ENCODE data around the gene KIF19.

- TF ChIP-seq, protein P1, sequence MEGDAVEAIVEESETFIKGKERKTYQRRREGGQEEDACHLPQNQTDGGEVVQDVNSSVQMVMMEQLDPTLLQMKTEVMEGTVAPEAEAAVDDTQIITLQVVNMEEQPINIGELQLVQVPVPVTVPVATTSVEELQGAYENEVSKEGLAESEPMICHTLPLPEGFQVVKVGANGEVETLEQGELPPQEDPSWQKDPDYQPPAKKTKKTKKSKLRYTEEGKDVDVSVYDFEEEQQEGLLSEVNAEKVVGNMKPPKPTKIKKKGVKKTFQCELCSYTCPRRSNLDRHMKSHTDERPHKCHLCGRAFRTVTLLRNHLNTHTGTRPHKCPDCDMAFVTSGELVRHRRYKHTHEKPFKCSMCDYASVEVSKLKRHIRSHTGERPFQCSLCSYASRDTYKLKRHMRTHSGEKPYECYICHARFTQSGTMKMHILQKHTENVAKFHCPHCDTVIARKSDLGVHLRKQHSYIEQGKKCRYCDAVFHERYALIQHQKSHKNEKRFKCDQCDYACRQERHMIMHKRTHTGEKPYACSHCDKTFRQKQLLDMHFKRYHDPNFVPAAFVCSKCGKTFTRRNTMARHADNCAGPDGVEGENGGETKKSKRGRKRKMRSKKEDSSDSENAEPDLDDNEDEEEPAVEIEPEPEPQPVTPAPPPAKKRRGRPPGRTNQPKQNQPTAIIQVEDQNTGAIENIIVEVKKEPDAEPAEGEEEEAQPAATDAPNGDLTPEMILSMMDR (IDR thresholded peaks at IDR 0.05), result no peak
- TF ChIP-seq POLR2A (IDR thresholded peaks at IDR 0.05), result no peak
These were observed 49.5 kb upstream of the KIF19 start for GRCh38 chr17:74276541-74277009.

Measured in breast epithelium (tissue), 3 donors.